H1 (cell line): ENCODE results near the gene KRR1.

Experiments used
- CHD2 ChIP-seq: IDR thresholded peaks from 2 replicates; pipeline ENCODE4 v1.6.1; 2012; ENCODE audit warnings: low read length, improper control_type of control experiment
- CTCF ChIP-seq, 3 experiments: IDR thresholded peaks; 1 replicate in 2 of 3; 2 replicates in 1 of 3; pipeline versions ENCODE4 v1.5.1 to v1.6.1; 2011; ENCODE audit warnings: low read length in 3 of 3, mild to moderate bottlenecking in 3 of 3, inconsistent platforms in 2 of 3, low read depth in 1 of 3, moderate library complexity in 1 of 3; ENCODE audit not compliant: insufficient read depth in 1 of 3; ENCODE audit errors: control extremely low read depth in 1 of 3
- GTF2F1 ChIP-seq: IDR thresholded peaks from 2 replicates; pipeline ENCODE4 v1.6.1; 2012; ENCODE audit warnings: low read depth, low read length, improper control_type of control experiment, borderline replicate concordance
- JUND ChIP-seq: IDR thresholded peaks from 2 replicates; pipeline ENCODE4 v1.6.1; 2011; ENCODE audit warnings: mild to moderate bottlenecking, improper control_type of control experiment, low read length
- POLR2A ChIP-seq, 2 experiments: IDR thresholded peaks; 1 replicate in 1 of 2; 2 replicates in 1 of 2; pipeline ENCODE4 v1.6.1; 2011; ENCODE audit warnings: low read depth in 2 of 2, low read length in 2 of 2, mild to moderate bottlenecking in 2 of 2; ENCODE audit errors: control extremely low read depth in 1 of 2
- RNF2 ChIP-seq: fragments of 200-900, 300-1000 bp; sonication (generic); IDR thresholded peaks from 2 replicates; pipeline ENCODE4 v1.7.1; 2016; ENCODE audit warnings: borderline replicate concordance, low read depth, mild to moderate bottlenecking, antibody characterized with exemption, low read length; ENCODE audit not compliant: poor library complexity, severe bottlenecking; ENCODE audit errors: missing control alignments
- SIRT6 ChIP-seq: IDR thresholded peaks from one replicate; pipeline ENCODE4 v1.7.1; 2012; ENCODE audit warnings: low read length, inconsistent platforms
- SP2 ChIP-seq: IDR thresholded peaks from 2 replicates; pipeline ENCODE4 v1.6.1; 2012; ENCODE audit warnings: mild to moderate bottlenecking, low read length, inconsistent platforms

DNA sequence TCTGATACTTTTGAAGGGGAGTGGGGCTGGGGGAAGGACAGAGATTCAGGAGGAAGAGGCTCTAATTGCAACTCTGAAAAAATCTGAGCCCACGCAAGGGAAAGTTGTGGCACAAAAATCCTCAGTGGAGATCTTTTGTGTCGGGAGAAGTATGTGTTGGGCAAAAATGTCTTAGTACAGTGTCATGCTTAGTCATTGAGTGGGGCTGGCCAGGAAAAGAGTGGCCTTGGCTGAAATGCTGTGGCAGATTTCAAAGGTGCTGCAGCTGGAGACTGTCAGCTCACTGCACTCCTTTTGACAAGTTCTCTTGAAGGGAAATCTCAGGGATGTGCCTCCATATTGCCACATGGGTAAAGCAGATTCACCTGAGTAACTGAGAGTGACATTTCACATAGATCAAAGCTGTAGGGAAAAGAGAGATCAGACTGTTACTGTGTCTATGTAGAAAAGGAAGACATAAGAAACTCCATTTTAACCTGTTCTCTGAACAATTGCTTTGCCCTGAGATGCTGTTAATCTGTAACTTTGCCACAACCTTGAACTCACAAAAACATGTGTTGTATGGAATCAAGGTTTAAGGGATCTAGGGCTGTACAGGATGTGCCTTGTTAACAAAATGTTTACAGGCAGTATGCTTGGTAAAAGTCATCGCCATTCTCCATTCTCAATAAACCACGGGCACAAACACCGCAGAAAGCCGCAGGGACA is 66.8 kb downstream of the KRR1 start:
- TF ChIP-seq CTCF (IDR thresholded peaks at IDR 0.05; ENCODE audit: control extremely low read depth in 1 of 3, insufficient read depth in 1 of 3, low read depth in 1 of 3, low read length in 3 of 3) (no peak), POLR2A (IDR thresholded peaks at IDR 0.05; ENCODE audit: control extremely low read depth in 1 of 2, low read depth in 2 of 2, low read length in 2 of 2) (no peak), GTF2F1 (no peak), SP2 (no peak), SIRT6 (no peak), RNF2 (no peak), CHD2 (no peak), JUND (no peak)
